A549 (cell line): ENCODE results near the gene CYP4F2. TPM values are rescaled to one million over a fixed set of nuclear protein-coding genes. Genes with fewer than 3 reads are reported as not detected.

Experiments used
- ATAC-seq, 2 experiments: fragments of 200-7000 bp in 1 of 2; fragments of >200 bp in 1 of 2; cut with Nextera tagmentation in 1 of 2; cut with Tn5 transposase in 1 of 2; 3 replicates each; pipeline versions ENCODE4 v1.8.0 to v1.9.1; 2018 to 2020; ENCODE audit warnings: mild to moderate bottlenecking in 1 of 2, moderate library complexity in 1 of 2
- CTCF ChIA-PET: fragments of 300-600 bp; sonication (Branson Sonifier 250); formaldehyde crosslinking; extraction: SDS; loops from one replicate; lab custom pipeline; 2021; ENCODE audit warnings: antibody characterized with exemption, inconsistent platforms; lab: Yijun Ruan, JAX
- POLR2A ChIA-PET: fragments of 350-600 bp; formaldehyde crosslinking; extraction: SDS; loops from one replicate; lab custom pipeline; 2021; ENCODE audit warnings: antibody characterized with exemption, inconsistent platforms; lab: Yijun Ruan, JAX
- DNase-seq, 2 experiments: peaks; one replicate each; pipeline versions ENCODE4 v3.0.0 to v3.0.0-alpha.2; 2011 to 2016; ENCODE audit warnings: low read depth in 1 of 2, low spot score in 1 of 2
- FAIRE-seq: peaks from 2 replicates; lab custom pipeline; 2011; peaks lifted over from hg19 to GRCh38; lab: Jason Lieb, UNC
- H3K27ac ChIP-seq, 2 experiments: fragments of >200 bp; sonication (Bioruptor Twin); formaldehyde crosslinking; 3 replicates each; pipeline ENCODE4 v1.5.1; 2016 to 2017
- H3K4me1 ChIP-seq: fragments of >200 bp; sonication (Bioruptor Twin); formaldehyde crosslinking; 3 replicates; pipeline ENCODE4 v1.6.1; 2016
- H3K4me2 ChIP-seq: fragments of >200 bp; sonication (Bioruptor Twin); formaldehyde crosslinking; 3 replicates; pipeline ENCODE4 v1.6.1; 2016
- H3K4me3 ChIP-seq: fragments of >200 bp; sonication (Bioruptor Twin); formaldehyde crosslinking; 3 replicates; pipeline ENCODE4 v1.5.1; 2016
- H3K9me3 ChIP-seq: fragments of >200 bp; sonication (Bioruptor Twin); formaldehyde crosslinking; 3 replicates; pipeline ENCODE4 v1.6.1; 2016
- BHLHE40 ChIP-seq: IDR thresholded peaks from 2 replicates; pipeline ENCODE4 v1.6.1; 2012; ENCODE audit warnings: low read depth, low read length, inconsistent platforms
- CHD2 ChIP-seq: fragments of 150-350 bp; IDR thresholded peaks from 2 replicates; pipeline ENCODE4 v1.6.1; 2014; ENCODE audit warnings: low read length; ENCODE audit not compliant: partially characterized antibody
- ESRRA ChIP-seq: fragments of 150-350 bp; IDR thresholded peaks from 2 replicates; pipeline ENCODE4 v1.6.1; 2014; ENCODE audit warnings: mild to moderate bottlenecking, low read length, borderline replicate concordance
- FOSB ChIP-seq: fragments of 250-450 bp; sonication (Bioruptor Pico); IDR thresholded peaks from 2 replicates; pipeline ENCODE4 v1.5.0; 2020; ENCODE audit warnings: mild to moderate bottlenecking, moderate library complexity
- GATA3 ChIP-seq: IDR thresholded peaks from 2 replicates; pipeline ENCODE4 v1.6.1; 2012; ENCODE audit warnings: borderline replicate concordance
- HDAC2 ChIP-seq: fragments of 200-600 bp; sonication (generic); IDR thresholded peaks from 2 replicates; pipeline ENCODE4 v1.6.1; 2016
- HEYL ChIP-seq: fragments of 250-450 bp; sonication (Bioruptor Pico); IDR thresholded peaks from 2 replicates; pipeline ENCODE4 v1.8.0; 2021; ENCODE audit warnings: mild to moderate bottlenecking, moderate library complexity
- HOXB5 ChIP-seq: fragments of 250-450 bp; sonication (Bioruptor Pico); IDR thresholded peaks from 2 replicates; pipeline ENCODE4 v1.5.0; 2020; ENCODE audit warnings: mild to moderate bottlenecking, moderate library complexity
- JUNB ChIP-seq: fragments of >200 bp; sonication (Bioruptor Twin); formaldehyde crosslinking; IDR thresholded peaks from 2 replicates; pipeline ENCODE4 v1.6.1; 2016
- KDM1A ChIP-seq: fragments of 200-600 bp; sonication (generic); IDR thresholded peaks from 2 replicates; pipeline ENCODE4 v1.6.1; 2016; ENCODE audit warnings: low read depth, mild to moderate bottlenecking
- MAFK ChIP-seq: fragments of 450-650 bp; IDR thresholded peaks from 2 replicates; pipeline ENCODE4 v1.6.1; 2014; ENCODE audit not compliant: partially characterized antibody
- MYC ChIP-seq: IDR thresholded peaks from 2 replicates; pipeline ENCODE4 v1.6.1; 2012; ENCODE audit warnings: mild to moderate bottlenecking, inconsistent platforms, low read length, improper control_type of control experiment, borderline replicate concordance
- NPAS2 ChIP-seq: fragments of 250-450 bp; sonication (Bioruptor Pico); IDR thresholded peaks from 2 replicates; pipeline ENCODE4 v1.8.0; 2022; ENCODE audit warnings: mild to moderate bottlenecking, moderate library complexity, borderline replicate concordance
- POLR2A ChIP-seq: IDR thresholded peaks from 2 replicates; pipeline ENCODE4 v1.6.1; 2012; ENCODE audit warnings: mild to moderate bottlenecking, low read length
- RARB ChIP-seq: fragments of 250-450 bp; sonication (Bioruptor Pico); IDR thresholded peaks from 2 replicates; pipeline ENCODE4 v1.8.0; 2021; ENCODE audit warnings: mild to moderate bottlenecking, moderate library complexity
- RNF2 ChIP-seq: fragments of 200-600 bp; sonication (generic); IDR thresholded peaks from 2 replicates; pipeline ENCODE4 v1.6.1; 2016; ENCODE audit warnings: low read depth, mild to moderate bottlenecking, antibody characterized with exemption, moderate library complexity, borderline replicate concordance
- SMC3 ChIP-seq: fragments of >200 bp; sonication (Bioruptor Twin); formaldehyde crosslinking; IDR thresholded peaks from 3 replicates; pipeline ENCODE4 v1.6.1; 2018; ENCODE audit warnings: inconsistent platforms
- SREBF2 ChIP-seq: fragments of 450-650 bp; IDR thresholded peaks from 2 replicates; pipeline ENCODE4 v1.6.1; 2014; ENCODE audit warnings: mild to moderate bottlenecking, moderate library complexity
- TFCP2L1 ChIP-seq: fragments of 250-450 bp; sonication (Bioruptor Pico); IDR thresholded peaks from 2 replicates; pipeline ENCODE4 v1.5.0; 2021; ENCODE audit warnings: mild to moderate bottlenecking
- TP53 ChIP-seq: fragments of 250-450 bp; sonication (Bioruptor Pico); IDR thresholded peaks from 2 replicates; pipeline ENCODE4 v1.5.0; 2021; ENCODE audit warnings: mild to moderate bottlenecking, moderate library complexity
- ZNF302 ChIP-seq: fragments of 250-450 bp; sonication (Bioruptor Pico); IDR thresholded peaks from 2 replicates; pipeline ENCODE4 v1.9.0; 2021; ENCODE audit warnings: inconsistent platforms, mild to moderate bottlenecking, moderate library complexity
- WGBS: methylation state at CpG from one replicate; pipeline ENCODE4 v1.1.6; 2017; ENCODE audit errors: missing lambda C conversion rate; 5-methylcytosine and 5-hydroxymethylcytosine counted together
- polyA plus RNA-seq, 4 experiments: library from polyadenylated mRNA; depleted of rRNA in 3 of 4; stranded (reverse); fragments of >200 nt; fragmentation: RNase III in 1 of 4; extraction: RNeasy Plus Mini Kit Qiagen cat#74134 plus additional on column Dnase treatment in 1 of 4; gene quantifications; 2 replicates in 3 of 4; 3 replicates in 1 of 4; pipeline ENCODE4 v1.2.3, GENCODE V29; 2011 to 2017
- TF ChIP-seq, protein P1 (sequence below): IDR thresholded peaks from 2 replicates; pipeline ENCODE4 v1.6.1; 2012
- TF ChIP-seq, protein P2 (sequence below): fragments of >200 bp; sonication (Bioruptor Twin); formaldehyde crosslinking; IDR thresholded peaks from 3 replicates; pipeline ENCODE4 v1.5.1; 2016

CYP4F2 gene
- polyA plus RNA-seq, 2 of the 4 experiments (the other 2 are of a cell fraction) = 0.13 to 0.43 TPM

DNA sequence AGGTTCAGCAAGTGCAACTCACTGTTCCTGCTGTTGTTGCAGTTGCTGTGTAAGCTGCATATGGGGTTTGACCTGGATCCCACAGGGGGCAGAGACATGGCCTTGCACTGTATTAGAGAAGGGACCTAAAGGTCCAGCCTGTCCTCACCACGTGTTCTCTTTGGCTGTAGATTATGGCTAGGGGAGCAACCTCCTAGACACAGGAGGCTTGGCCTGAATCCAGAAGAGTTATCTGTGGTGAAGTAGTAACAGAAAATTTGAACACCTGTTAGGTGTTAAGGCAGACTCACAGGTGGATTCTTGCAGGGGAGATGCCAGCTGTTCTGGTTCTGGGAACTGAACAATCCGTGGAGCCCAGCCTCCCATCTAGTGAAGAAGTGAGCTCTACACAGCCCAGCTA is 39.9 kb upstream of the CYP4F2 start:
- DNase-seq (no peak), ATAC-seq (no peak), FAIRE-seq (no peak)
- Histone ChIP-seq H3K9me3 (peaks cover 5% of the 10 kb centered on the region; the same call in 2 of the 3 replicates), H3K4me1 (peaks cover 12% of the 10 kb centered on the region), H3K4me3 (no peak overlapping the region), H3K27ac (no peak overlapping the region), H3K4me2 (no peak overlapping the region)
- CTCF ChIA-PET = no interaction called here
- 100% methylated on average over 1 of the region's 2 CpGs for WGBS
- POLR2A ChIA-PET = no interaction called here
- TF ChIP-seq ZNF302 (CRISPR knock-in tag) = no peak
- no peak for TF ChIP-seq NPAS2
- TF ChIP-seq HEYL = no peak
- no peak for TF ChIP-seq SMC3
- no peak for TF ChIP-seq POLR2A
- TF ChIP-seq MYC = no peak
- no peak for TF ChIP-seq SREBF2
- no peak for TF ChIP-seq HOXB5

DNA sequence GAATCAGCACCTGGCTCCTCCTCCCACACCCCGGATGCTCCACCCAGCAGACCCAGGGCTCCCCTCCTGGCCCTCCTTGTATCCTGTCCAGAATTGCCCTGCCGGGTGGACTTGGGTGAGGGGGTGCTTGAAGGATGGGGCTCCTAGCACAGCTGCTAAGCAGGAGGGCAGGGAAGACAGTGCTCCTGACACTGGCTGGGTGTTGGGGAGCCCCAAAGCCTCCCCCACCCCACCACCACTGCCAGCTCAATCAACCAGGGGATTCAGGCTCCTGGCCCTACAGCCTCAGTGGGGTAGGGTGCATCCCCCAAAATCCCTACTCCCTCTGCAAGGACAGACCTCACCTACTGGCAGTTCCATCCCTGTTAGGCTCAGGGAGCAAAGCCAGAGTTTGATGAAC is 39.1 kb upstream of the CYP4F2 start:
- FAIRE-seq = no peak
- TF ChIP-seq HDAC2 (no peak), RNF2 (no peak), TP53 (no peak), JUNB (no peak), RARB (no peak), SREBF2 (no peak), ESRRA (no peak), BHLHE40 (no peak)
- TF ChIP-seq, all 56 proteins: peak for 0
- CTCF ChIA-PET = no interaction called here

DNA sequence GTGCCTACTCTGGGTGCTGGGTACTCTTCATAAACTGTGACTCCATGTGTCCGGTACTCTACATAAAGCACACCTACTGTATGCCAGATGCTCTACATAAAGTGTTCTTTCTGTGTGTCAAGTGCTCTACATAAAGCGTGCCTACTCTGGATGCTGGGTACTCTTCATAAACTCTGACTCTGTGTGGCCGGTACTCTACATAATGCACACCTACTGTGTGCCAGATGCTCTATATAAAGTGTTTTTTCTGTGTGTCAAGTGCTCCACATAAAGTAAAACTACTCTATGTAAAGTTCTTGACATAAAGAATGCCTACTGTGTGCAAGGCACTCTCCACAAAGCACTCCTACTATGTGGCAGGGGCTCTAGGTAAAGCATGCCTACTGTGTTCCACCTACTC is 38.3 kb upstream of the CYP4F2 start:
- H3K27ac ChIP-seq = no peak overlapping the region
- ChIA-PET POLR2A (no interaction called here), CTCF (no interaction called here)
- DNase-seq = no peak
- ATAC-seq = no peak
- TF ChIP-seq RARB (no peak), KDM1A (no peak), FOSB (no peak), POLR2A (no peak), JUNB (no peak), CHD2 (no peak), MAFK (no peak), TP53 (no peak), TFCP2L1 (no peak), NPAS2 (no peak), BHLHE40 (no peak), GATA3 (no peak)
- TF ChIP-seq, protein P1, sequence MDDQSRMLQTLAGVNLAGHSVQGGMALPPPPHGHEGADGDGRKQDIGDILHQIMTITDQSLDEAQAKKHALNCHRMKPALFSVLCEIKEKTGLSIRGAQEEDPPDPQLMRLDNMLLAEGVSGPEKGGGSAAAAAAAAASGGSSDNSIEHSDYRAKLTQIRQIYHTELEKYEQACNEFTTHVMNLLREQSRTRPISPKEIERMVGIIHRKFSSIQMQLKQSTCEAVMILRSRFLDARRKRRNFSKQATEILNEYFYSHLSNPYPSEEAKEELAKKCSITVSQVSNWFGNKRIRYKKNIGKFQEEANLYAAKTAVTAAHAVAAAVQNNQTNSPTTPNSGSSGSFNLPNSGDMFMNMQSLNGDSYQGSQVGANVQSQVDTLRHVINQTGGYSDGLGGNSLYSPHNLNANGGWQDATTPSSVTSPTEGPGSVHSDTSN = no peak
- TF ChIP-seq, protein P2, sequence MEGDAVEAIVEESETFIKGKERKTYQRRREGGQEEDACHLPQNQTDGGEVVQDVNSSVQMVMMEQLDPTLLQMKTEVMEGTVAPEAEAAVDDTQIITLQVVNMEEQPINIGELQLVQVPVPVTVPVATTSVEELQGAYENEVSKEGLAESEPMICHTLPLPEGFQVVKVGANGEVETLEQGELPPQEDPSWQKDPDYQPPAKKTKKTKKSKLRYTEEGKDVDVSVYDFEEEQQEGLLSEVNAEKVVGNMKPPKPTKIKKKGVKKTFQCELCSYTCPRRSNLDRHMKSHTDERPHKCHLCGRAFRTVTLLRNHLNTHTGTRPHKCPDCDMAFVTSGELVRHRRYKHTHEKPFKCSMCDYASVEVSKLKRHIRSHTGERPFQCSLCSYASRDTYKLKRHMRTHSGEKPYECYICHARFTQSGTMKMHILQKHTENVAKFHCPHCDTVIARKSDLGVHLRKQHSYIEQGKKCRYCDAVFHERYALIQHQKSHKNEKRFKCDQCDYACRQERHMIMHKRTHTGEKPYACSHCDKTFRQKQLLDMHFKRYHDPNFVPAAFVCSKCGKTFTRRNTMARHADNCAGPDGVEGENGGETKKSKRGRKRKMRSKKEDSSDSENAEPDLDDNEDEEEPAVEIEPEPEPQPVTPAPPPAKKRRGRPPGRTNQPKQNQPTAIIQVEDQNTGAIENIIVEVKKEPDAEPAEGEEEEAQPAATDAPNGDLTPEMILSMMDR = no peak
- 92% methylated on average over 3 of the region's 3 CpGs for WGBS
- peaks cover 5% of the 10 kb centered on the region; the same call in 2 of the 3 replicates for H3K9me3 ChIP-seq
- H3K4me2 ChIP-seq = no peak overlapping the region
- H3K4me1 ChIP-seq = peaks cover 12% of the 10 kb centered on the region
- no peak overlapping the region for H3K4me3 ChIP-seq
- no peak for FAIRE-seq

More for the DNA sequence above, 39.1 kb upstream of the CYP4F2 start:
- DNase-seq = no peak
- Histone ChIP-seq H3K9me3 (peaks cover 5% of the 10 kb centered on the region; the same call in 2 of the 3 replicates), H3K4me2 (no peak overlapping the region), H3K27ac (no peak overlapping the region), H3K4me3 (no peak overlapping the region), H3K4me1 (peaks cover 12% of the 10 kb centered on the region)
- ATAC-seq = no peak
- POLR2A ChIA-PET = no interaction called here
- no CpG with 5 or more reads among the region's 2 CpGs for WGBS
